H1 (cell line): ENCODE measurements around the gene TBC1D22A. TPM values are rescaled to one million over a fixed set of nuclear protein-coding genes. Genes with fewer than 3 reads are reported as not detected.

Experiments
- CTCF ChIA-PET: fragments of 300-600 bp; sonication (Branson Sonifier 250); formaldehyde crosslinking; loops from one replicate; lab custom pipeline; 2021; ENCODE audit not compliant: partially characterized antibody; lab: Charles Lee
- POLR2A ChIA-PET: fragments of 300-600 bp; sonication (Branson Sonifier 250); formaldehyde crosslinking; loops from one replicate; lab custom pipeline; 2021; ENCODE audit warnings: inconsistent platforms; ENCODE audit not compliant: partially characterized antibody; lab: Charles Lee
- DNase-seq, 2 experiments: peaks; one replicate each; pipeline versions ENCODE4 v3.0.0 to v3.0.0-alpha.2; 2010 to 2022; ENCODE audit warnings: low spot score in 2 of 2, low read depth in 1 of 2, mixed read lengths in 1 of 2
- FAIRE-seq: peaks from 2 replicates; lab custom pipeline; 2011; peaks lifted over from hg19 to GRCh38; lab: Jason Lieb, UNC
- H2AFZ ChIP-seq: 2 replicates; pipeline ENCODE4 v1.8.1; 2012; ENCODE audit warnings: low read length, inconsistent platforms
- H2AK5ac ChIP-seq: 2 replicates; pipeline ENCODE4 v1.6.1; 2013; ENCODE audit warnings: low read depth, low read length
- H2BK120ac ChIP-seq: replicated peaks from 2 replicates; pipeline ENCODE3; 2013; ENCODE audit warnings: low read depth, low read length, inconsistent platforms
- H2BK12ac ChIP-seq: 2 replicates; pipeline ENCODE4 v1.6.1; 2013; ENCODE audit warnings: low read depth, low read length
- H2BK15ac ChIP-seq: 2 replicates; pipeline ENCODE4 v1.6.1; 2013; ENCODE audit warnings: low read length
- H2BK20ac ChIP-seq: 2 replicates; pipeline ENCODE4 v1.6.1; 2013; ENCODE audit warnings: low read length
- H2BK5ac ChIP-seq: 2 replicates; pipeline ENCODE4 v1.6.1; 2013; ENCODE audit warnings: low read depth, low read length
- H3K14ac ChIP-seq: 2 replicates; pipeline ENCODE4 v1.6.1; 2013; ENCODE audit warnings: inconsistent platforms; ENCODE audit not compliant: insufficient read length
- H3K18ac ChIP-seq: 2 replicates; pipeline ENCODE4 v1.6.1; 2013; ENCODE audit warnings: low read length; ENCODE audit errors: extremely low read depth
- H3K23ac ChIP-seq: 2 replicates; pipeline ENCODE4 v1.6.1; 2013; ENCODE audit warnings: inconsistent platforms; ENCODE audit not compliant: insufficient read length
- H3K23me2 ChIP-seq: 2 replicates; pipeline ENCODE4 v1.6.1; 2013; ENCODE audit warnings: low read depth, low read length
- H3K27ac ChIP-seq: 2 replicates; pipeline ENCODE4 v1.6.1; 2011; ENCODE audit warnings: low read depth, low read length, inconsistent platforms
- H3K27me3 ChIP-seq, 4 experiments: replicated peaks in 1 of 4; 1 replicate in 1 of 4; 2 replicates in 3 of 4; pipeline versions ENCODE4 v1.6.1 to v1.8.1; 2011 to 2013; ENCODE audit warnings: low read length in 3 of 4, mild to moderate bottlenecking in 3 of 4, inconsistent platforms in 2 of 4, mixed read lengths in 2 of 4, moderate library complexity in 1 of 4; ENCODE audit not compliant: control insufficient read depth in 3 of 4, insufficient read depth in 3 of 4; ENCODE audit errors: extremely low read depth in 1 of 4
- H3K36me3 ChIP-seq, 4 experiments: 2 replicates each; pipeline versions ENCODE4 v1.6.1 to v1.8.1; 2011 to 2013; ENCODE audit warnings: mild to moderate bottlenecking in 4 of 4, low read length in 3 of 4, moderate library complexity in 2 of 4, control low read depth in 1 of 4, inconsistent platforms in 1 of 4; ENCODE audit not compliant: insufficient read depth in 4 of 4, control insufficient read depth in 2 of 4
- H3K4ac ChIP-seq: replicated peaks from 2 replicates; pipeline ENCODE3; 2013; ENCODE audit warnings: low read length, low read depth, mixed read lengths, inconsistent platforms; ENCODE audit not compliant: insufficient read length
- H3K4me1 ChIP-seq, 4 experiments: replicated peaks in 1 of 4; 1 replicate in 1 of 4; 2 replicates in 3 of 4; pipeline versions ENCODE4 v1.6.1 to v1.8.1; 2011 to 2013; ENCODE audit warnings: low read length in 3 of 4, inconsistent platforms in 2 of 4, mixed read lengths in 1 of 4; ENCODE audit not compliant: insufficient read depth in 4 of 4, control insufficient read depth in 3 of 4
- H3K4me2 ChIP-seq, 2 experiments: 2 replicates each; pipeline versions ENCODE4 v1.6.1 to v1.8.1; 2011 to 2013; ENCODE audit warnings: low read depth in 2 of 2, low read length in 2 of 2, control low read depth in 1 of 2, inconsistent platforms in 1 of 2, mild to moderate bottlenecking in 1 of 2; ENCODE audit not compliant: insufficient read depth in 1 of 2
- H3K4me3 ChIP-seq, 4 experiments: fragments of 200-600, 300-600 bp in 1 of 4; sonication (generic), shearing (Covaris generic), sonication (Bioruptor Twin) in 1 of 4; 2 replicates each; pipeline versions ENCODE4 v1.5.1 to v1.8.1; 2011 to 2016; ENCODE audit warnings: low read length in 4 of 4, low read depth in 3 of 4, control low read depth in 2 of 4, inconsistent platforms in 2 of 4, mild to moderate bottlenecking in 2 of 4, mixed read lengths in 1 of 4, moderate library complexity in 1 of 4; ENCODE audit not compliant: insufficient read depth in 2 of 4; ENCODE audit errors: extremely low read depth in 1 of 4
- H3K56ac ChIP-seq: replicated peaks from 2 replicates; pipeline ENCODE3; 2013; ENCODE audit warnings: low read depth, mild to moderate bottlenecking, mixed read lengths, low read length, inconsistent platforms; ENCODE audit not compliant: insufficient read length
- H3K79me1 ChIP-seq: 2 replicates; pipeline ENCODE4 v1.6.1; 2013; ENCODE audit warnings: low read depth, low read length, control low read depth
- H3K79me2 ChIP-seq, 2 experiments: 2 replicates each; pipeline versions ENCODE4 v1.6.1 to v1.8.1; 2012 to 2013; ENCODE audit warnings: low read length in 2 of 2, mild to moderate bottlenecking in 2 of 2, inconsistent platforms in 1 of 2; ENCODE audit not compliant: insufficient read depth in 2 of 2, control insufficient read depth in 1 of 2
- H3K9ac ChIP-seq, 4 experiments: replicated peaks in 1 of 4; 1 replicate in 1 of 4; 2 replicates in 3 of 4; pipeline versions ENCODE4 v1.6.1 to v1.8.1; 2011 to 2013; ENCODE audit warnings: low read depth in 3 of 4, low read length in 3 of 4, control low read depth in 2 of 4, mild to moderate bottlenecking in 2 of 4, moderate library complexity in 2 of 4, inconsistent platforms in 1 of 4; ENCODE audit errors: extremely low read depth in 1 of 4
- H3K9me3 ChIP-seq, 2 experiments: 2 replicates each; pipeline versions ENCODE4 v1.6.1 to v1.8.1; 2012 to 2013; ENCODE audit warnings: mild to moderate bottlenecking in 2 of 2, moderate library complexity in 2 of 2, control low read depth in 1 of 2, inconsistent platforms in 1 of 2, low read depth in 1 of 2, low read length in 1 of 2, mixed read lengths in 1 of 2; ENCODE audit not compliant: insufficient read depth in 2 of 2
- H4K20me1 ChIP-seq, 2 experiments: replicated peaks in 1 of 2; 2 replicates each; pipeline versions ENCODE3 to v1.8.1; 2011 to 2013; ENCODE audit warnings: inconsistent platforms in 2 of 2, low read length in 2 of 2, mild to moderate bottlenecking in 1 of 2; ENCODE audit not compliant: insufficient read depth in 2 of 2, control insufficient read depth in 1 of 2
- H4K5ac ChIP-seq: 2 replicates; pipeline ENCODE4 v1.6.1; 2013; ENCODE audit warnings: low read length, low read depth, mixed read lengths, inconsistent platforms; ENCODE audit not compliant: insufficient read length
- H4K8ac ChIP-seq: 2 replicates; pipeline ENCODE4 v1.8.0; 2013; ENCODE audit warnings: mild to moderate bottlenecking, moderate library complexity, low read length, inconsistent platforms; ENCODE audit not compliant: insufficient read depth; ENCODE audit errors: extremely low read depth
- H4K91ac ChIP-seq: replicated peaks from 2 replicates; pipeline ENCODE3; 2013; ENCODE audit warnings: low read length, mixed read lengths, inconsistent platforms; ENCODE audit not compliant: insufficient read length
- BACH1 ChIP-seq: IDR thresholded peaks from 2 replicates; pipeline ENCODE4 v1.6.1; 2012; ENCODE audit warnings: low read length, improper control_type of control experiment
- CBX8 ChIP-seq: fragments of 300-800, 300-1000 bp; sonication (generic); IDR thresholded peaks from 2 replicates; pipeline ENCODE4 v1.7.1; 2016; ENCODE audit warnings: low read depth, low read length, borderline replicate concordance
- MAFK ChIP-seq: IDR thresholded peaks from 2 replicates; pipeline ENCODE4 v1.6.1; 2012; ENCODE audit warnings: low read depth, mild to moderate bottlenecking, improper control_type of control experiment, low read length
- SIX5 ChIP-seq: IDR thresholded peaks from 2 replicates; pipeline ENCODE4 v1.6.1; 2011; ENCODE audit warnings: mild to moderate bottlenecking, low read depth, low read length
- SP1 ChIP-seq: IDR thresholded peaks from 2 replicates; pipeline ENCODE4 v1.6.1; 2011; ENCODE audit warnings: low read depth, low read length
- WGBS, 2 experiments: shearing (Covaris generic) in 1 of 2; methylation state at CpG; one replicate each; pipeline versions ENCODE4 v1.1.6 to v1.1.7; 2013 to 2015; ENCODE audit warnings: low lambda C conversion rate in 2 of 2, mixed read lengths in 2 of 2, inconsistent platforms in 1 of 2, low coverage in 1 of 2, missing lambda C conversion rate in 1 of 2; ENCODE audit not compliant: insufficient replicate concordance in 2 of 2, insufficient coverage in 1 of 2, insufficient read length in 1 of 2; ENCODE audit errors: extremely low coverage in 1 of 2, missing lambda C conversion rate in 1 of 2; 5-methylcytosine and 5-hydroxymethylcytosine counted together
- polyA plus RNA-seq, 7 experiments: library from polyadenylated mRNA; depleted of rRNA in 3 of 7; stranded (reverse) in 5 of 7; unstranded in 2 of 7; fragments of >200 nt in 5 of 7; fragments of 200-250 nt in 2 of 7; gene quantifications; 1 replicate in 5 of 7; 2 replicates in 1 of 7; 4 replicates in 1 of 7; pipeline versions ENCODE4 v1.2.1 to v1.2.3, GENCODE V29; 2011 to 2013; ENCODE audit warnings: missing spikeins in 2 of 7, mixed read lengths in 2 of 7
- total RNA-seq: library from RNA; stranded (reverse); fragmentation: NEBNext Ultra II Directional; extraction: Animal tissue kit (Norgen Biotek cat#: 25700); gene quantifications from 2 replicates; pipeline ENCODE4 v1.2.1, GENCODE V29; 2021

Gene TBC1D22A
- total and polyA plus RNA-seq, 2 of the 8 experiments (the other 6 are each of a cell fraction or from before 2014, with no cell fraction given): 11.9 to 18.4 TPM

DNA sequence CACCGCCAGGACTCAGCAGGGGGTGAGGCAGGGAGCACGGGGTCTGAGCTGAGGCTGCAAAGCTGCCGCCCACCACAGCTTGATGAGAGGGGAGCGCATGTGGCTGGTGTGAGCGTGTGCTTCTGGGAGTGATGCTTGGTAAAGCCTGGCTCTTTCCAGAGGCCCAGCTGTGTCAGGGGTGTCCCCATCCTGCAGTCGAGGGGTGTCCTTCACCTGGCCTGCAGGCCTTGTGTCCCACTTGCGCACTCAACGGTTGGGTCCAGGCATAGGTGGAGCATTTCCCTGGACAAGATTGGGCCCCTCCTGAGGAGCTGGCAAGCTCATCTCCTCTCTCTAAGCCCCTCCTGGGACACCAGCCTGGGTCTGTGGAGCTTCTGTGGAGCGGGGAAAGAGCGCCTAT is 273.9 kb downstream of the TBC1D22A start:
- Histone ChIP-seq H4K91ac (no peak overlapping the region), H3K36me3 (no peaks in the 10 kb centered on the region), H2AFZ (no peak overlapping the region), H2AK5ac (0 out of 2 replicates have a peak overlapping the region, but pooled peaks have one; percentile 27), H2BK12ac (no peak overlapping the region), H3K56ac (no peak overlapping the region), H3K79me2 (no peaks in the 10 kb centered on the region), H4K8ac (peak overlapping the region; percentile 3; the same call in 1 of the 2 replicates), H3K4ac (no peak overlapping the region), H4K20me1 (peaks cover 2 to 5% of the 10 kb centered on the region in 2 experiments), H3K23me2 (no peaks in the 10 kb centered on the region), H3K4me1 (no peaks in the 10 kb centered on the region; a peak in 1 of 7 replicates), H3K9me3 (no peaks in the 10 kb centered on the region), H3K27me3 (no peaks in the 10 kb centered on the region), H3K14ac (no peak overlapping the region), H3K9ac (no peak overlapping the region), H2BK15ac (no peak overlapping the region), H3K4me3 (no peak overlapping the region), H2BK20ac (no peak overlapping the region), H3K27ac (no peak overlapping the region), H3K4me2 (no peak overlapping the region), H2BK120ac (no peak overlapping the region), H4K5ac (no peak overlapping the region), H3K18ac (no peak overlapping the region), H3K23ac (no peak overlapping the region), H3K79me1 (peaks cover 3% of the 10 kb centered on the region), H2BK5ac (no peak overlapping the region)
- POLR2A ChIA-PET: interaction anchor here (1.6 kb wide), 1 partner anchor 23 kb away, joined by 5 read pairs; no protein-coding TSS in a partner anchor
- no peak for DNase-seq
- WGBS, 2 experiments: 88% methylated on average over 10 of the region's 10 CpGs; no CpG with 5 or more reads in 1 of the 2 experiments
- no peak for FAIRE-seq
- CTCF ChIA-PET: interaction anchor here (1.0 to 1.6 kb wide), 5 partner anchors 9 to 860 kb away, joined by 3 to 6 read pairs (median 3); no protein-coding TSS in a partner anchor
- TF ChIP-seq SP1: no peak
- TF ChIP-seq BACH1: no peak
- no peak for TF ChIP-seq MAFK
- TF ChIP-seq CBX8: no peak
- TF ChIP-seq SIX5: no peak
